HG02798 (cell line): ENCODE data around the gene TMX4.
"Not testable (repeated sequence)": the region's sequence is repeated elsewhere in the genome, so short reads cannot be mapped to it uniquely, and the experiment has no call there.

Experiments used
- ATAC-seq: cut with Tn5 transposase; IDR thresholded peaks from one replicate; pipeline ENCODE4 v1.9.1; 2021; ENCODE audit warnings: mild to moderate bottlenecking; ENCODE audit not compliant: unreplicated experiment, poor library complexity

TMX4 gene

GRCh38 chr20:8019246-8019997 lies at the start of gene TMX4:
Gene TMX4 (minus strand): TSS chr20:8019761. CDS start chr20:8019613, 148 bp downstream.
- peak; percentile 92 for ATAC-seq

- no peak for ATAC-seq
Measured at GRCh38 chr20:8067082-8067481, 47.5 kb upstream of the TMX4 start.

GRCh38 chr20:8066662-8067061 lies 47.1 kb upstream of the TMX4 start:
- ATAC-seq = no peak

GRCh38 chr20:8065691-8066090 lies 46.1 kb upstream of the TMX4 start:
- ATAC-seq = no peak

- ATAC-seq = no peak
Measured at GRCh38 chr20:8062756-8063155, 43.2 kb upstream of the TMX4 start.

GRCh38 chr20:8061861-8062518 lies 42.4 kb upstream of the TMX4 start:
- ATAC-seq = no peak

GRCh38 chr20:8060977-8061376 lies 41.4 kb upstream of the TMX4 start:
- ATAC-seq = no peak

- no peak for ATAC-seq
Measured at GRCh38 chr20:8057871-8058270, 38.3 kb upstream of the TMX4 start.

GRCh38 chr20:8055096-8055495 lies 35.5 kb upstream of the TMX4 start:
- no peak for ATAC-seq

GRCh38 chr20:8050157-8050837 lies 30.7 kb upstream of the TMX4 start:
- no peak for ATAC-seq

- no peak for ATAC-seq
Measured at GRCh38 chr20:8049310-8049709, 29.7 kb upstream of the TMX4 start.

GRCh38 chr20:8045946-8046345 lies 26.4 kb upstream of the TMX4 start:
- no peak for ATAC-seq

- ATAC-seq = peak; percentile 93
Measured at GRCh38 chr20:8043687-8044282, 24.2 kb upstream of the TMX4 start.

- peak; percentile 41 for ATAC-seq
Measured at GRCh38 chr20:8039042-8039441, 19.5 kb upstream of the TMX4 start.

- peak; percentile 47 for ATAC-seq
Measured at GRCh38 chr20:8036771-8037170, 17.2 kb upstream of the TMX4 start.

GRCh38 chr20:8033151-8033841 lies 13.7 kb upstream of the TMX4 start:
- ATAC-seq = no peak

- ATAC-seq = no peak
Measured at GRCh38 chr20:8032499-8032898, 12.9 kb upstream of the TMX4 start.

- not testable (repeated sequence) for ATAC-seq
Measured at GRCh38 chr20:8031539-8031938, 12.0 kb upstream of the TMX4 start.

- ATAC-seq = no peak
Measured at GRCh38 chr20:8021541-8022269, 2.1 kb upstream of the TMX4 start.
